CD8-positive, alpha-beta memory T cell (primary cell): ENCODE results near the gene RPGR. TPM values are rescaled to one million over a fixed set of nuclear protein-coding genes. Genes with fewer than 3 reads are reported as not detected.
A peak's percentile ranks its signal among the peaks of the same experiment; 100 is the strongest.

Source experiments
- CTCF ChIA-PET: fragments of 350-600 bp; sonication (Branson Sonifier 250); formaldehyde crosslinking; loops from one replicate; lab custom pipeline; 2021; ENCODE audit warnings: antibody characterized with exemption; lab: Charles Lee
- POLR2A ChIA-PET: fragments of 350-600 bp; sonication (Branson Sonifier 250); formaldehyde crosslinking; loops from one replicate; lab custom pipeline; 2021; ENCODE audit warnings: antibody characterized with exemption; lab: Charles Lee
- DNase-seq, 5 donors: peaks; one replicate each; pipeline versions ENCODE4 v3.0.0 to v3.0.0-alpha.2; 2020 to 2022; ENCODE audit warnings: mixed read lengths in 1 of 5
- H3K27ac ChIP-seq: one replicate; pipeline ENCODE4 v1.7.0; 2013; ENCODE audit warnings: low read depth, mild to moderate bottlenecking, low read length, moderate library complexity
- H3K27me3 ChIP-seq: 2 replicates; pipeline ENCODE4 v1.7.0; 2013; ENCODE audit warnings: low read length, mild to moderate bottlenecking; ENCODE audit not compliant: insufficient read depth, poor library complexity, severe bottlenecking
- H3K36me3 ChIP-seq: 2 replicates; pipeline ENCODE4 v1.7.0; 2013; ENCODE audit warnings: mild to moderate bottlenecking, low read length, moderate library complexity; ENCODE audit not compliant: insufficient read depth
- H3K4me1 ChIP-seq: 2 replicates; pipeline ENCODE4 v1.7.0; 2013; ENCODE audit warnings: mild to moderate bottlenecking, low read length, moderate library complexity; ENCODE audit not compliant: insufficient read depth
- H3K4me3 ChIP-seq: 2 replicates; pipeline ENCODE4 v1.7.0; 2013; ENCODE audit warnings: mild to moderate bottlenecking, low read length
- H3K9me3 ChIP-seq: 2 replicates; pipeline ENCODE4 v1.7.0; 2013; ENCODE audit warnings: mild to moderate bottlenecking, low read length
- H3K27ac Mint-ChIP-seq, 8 donors: one replicate each; pipeline ENCODE4 v1.8.0; 2020 to 2021; ENCODE audit warnings: mixed read lengths in 8 of 8, mild to moderate bottlenecking in 6 of 8, inconsistent platforms in 3 of 8, moderate library complexity in 3 of 8
- H3K27me3 Mint-ChIP-seq, 2 donors: one replicate each; pipeline ENCODE4 v1.8.0; 2020 to 2021; ENCODE audit warnings: mixed read lengths in 2 of 2, mild to moderate bottlenecking in 1 of 2, moderate library complexity in 1 of 2
- H3K36me3 Mint-ChIP-seq, 3 donors: one replicate each; pipeline ENCODE4 v1.8.0; 2020 to 2021; ENCODE audit warnings: mixed read lengths in 3 of 3, inconsistent platforms in 1 of 3, mild to moderate bottlenecking in 1 of 3
- H3K4me1 Mint-ChIP-seq, 3 donors: one replicate each; pipeline ENCODE4 v1.8.0; 2020 to 2021; ENCODE audit warnings: mixed read lengths in 3 of 3, inconsistent platforms in 1 of 3, mild to moderate bottlenecking in 1 of 3
- H3K4me3 Mint-ChIP-seq, 7 donors: one replicate each; pipeline ENCODE4 v1.8.0; 2020 to 2021; ENCODE audit warnings: mixed read lengths in 7 of 7, mild to moderate bottlenecking in 6 of 7, moderate library complexity in 4 of 7, inconsistent platforms in 2 of 7
- H3K9me3 Mint-ChIP-seq, 5 donors: one replicate each; pipeline ENCODE4 v1.8.0; 2020 to 2022; ENCODE audit warnings: mixed read lengths in 5 of 5, mild to moderate bottlenecking in 3 of 5, moderate library complexity in 2 of 5, inconsistent platforms in 1 of 5
- polyA plus RNA-seq: library from polyadenylated mRNA; unstranded; fragments of 300-500 nt; fragmentation: Illumina TruSeq; gene quantifications from one replicate; pipeline ENCODE4 v1.2.3, GENCODE V29; 2021
- total RNA-seq, 2 experiments: library from RNA; stranded (reverse); gene quantifications; one replicate each; pipeline ENCODE4 v1.2.3, GENCODE V29; 2021

The RPGR gene
- total and polyA plus RNA-seq, 3 experiments from 2014 or later = 7.1 to 11.1 (median 8.5) TPM

DNA sequence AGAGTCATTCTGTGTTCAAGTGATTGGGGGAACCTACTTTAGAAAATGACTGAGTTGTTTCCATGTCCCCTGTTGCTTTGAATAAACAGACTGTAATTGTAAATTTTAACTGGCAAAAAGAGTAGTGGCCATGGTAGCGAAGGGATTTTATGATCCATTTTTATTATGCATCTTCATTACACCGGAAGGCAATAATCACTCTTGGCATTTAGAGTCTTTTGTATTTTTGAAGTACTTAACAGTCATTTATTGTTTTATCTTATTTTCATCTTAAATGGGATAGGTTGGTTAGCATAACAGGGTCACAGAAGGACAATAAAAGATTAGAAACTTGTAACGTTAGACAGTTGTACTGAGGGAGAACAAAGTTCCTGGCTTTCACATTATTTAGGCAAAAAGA lies 14.1 kb upstream of the RPGR start:
- POLR2A ChIA-PET = no interaction called here
- H3K27me3 ChIP-seq = no peaks in the 10 kb centered on the region
- no peaks in the 10 kb centered on the region for H3K9me3 ChIP-seq
- H3K27ac Mint-ChIP-seq = no peak overlapping the region
- no peaks in the 10 kb centered on the region for H3K36me3 Mint-ChIP-seq
- H3K9me3 Mint-ChIP-seq = peaks cover 0 to 4% (median 0%) of the 10 kb centered on the region in 5 donors
- peaks cover 10 to 11% of the 10 kb centered on the region in 2 donors for H3K27me3 Mint-ChIP-seq
- DNase-seq = no peak
- no peak overlapping the region for H3K4me3 ChIP-seq
- H3K4me1 Mint-ChIP-seq = no peaks in the 10 kb centered on the region
- no peaks in the 10 kb centered on the region for H3K36me3 ChIP-seq
- H3K27ac ChIP-seq = no peak overlapping the region
- no peak overlapping the region for H3K4me3 Mint-ChIP-seq
- CTCF ChIA-PET = no interaction called here
- no peaks in the 10 kb centered on the region for H3K4me1 ChIP-seq

DNA sequence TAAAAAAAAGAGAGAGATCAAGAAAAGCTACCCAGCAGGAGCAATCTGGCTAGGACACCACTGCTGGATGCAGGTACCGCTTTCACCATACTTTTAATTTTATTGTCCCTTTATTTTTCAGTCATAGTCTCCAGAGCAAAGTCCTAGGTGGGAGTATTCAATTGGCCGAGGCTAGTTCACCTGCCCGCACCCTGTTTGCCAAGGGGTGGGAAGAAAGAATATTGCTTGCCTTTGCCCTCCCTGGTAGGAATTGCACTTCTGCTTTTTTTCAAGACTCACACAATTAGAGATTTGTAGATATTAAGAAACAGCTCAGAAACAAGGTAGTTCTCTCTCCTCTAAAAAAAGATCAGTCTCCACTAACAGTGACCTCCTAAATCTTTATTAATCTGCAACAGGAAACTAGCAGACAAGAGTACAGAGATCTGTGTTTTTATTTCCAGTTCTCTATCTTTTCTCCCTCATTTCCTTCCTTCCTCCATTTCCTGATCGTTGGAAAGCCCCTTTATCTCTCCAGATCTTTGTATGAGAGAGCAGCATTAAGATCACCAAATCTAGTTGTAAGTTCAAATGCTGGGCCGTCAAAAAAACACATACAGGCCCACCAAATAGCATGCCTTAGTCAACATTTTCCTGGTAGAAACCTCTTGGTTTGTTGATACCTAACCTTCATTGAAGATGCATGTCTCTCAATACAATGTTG lies 9.4 kb upstream of the RPGR start:
- ChIA-PET POLR2A (no interaction called here), CTCF (interaction anchor here (1.1 kb wide), 1 partner anchor 9 kb away, joined by 6 read pairs; the partner anchor contains the start of gene RPGR)
- no peak overlapping the region for H3K4me3 ChIP-seq
- DNase-seq = no peak
- Mint-ChIP-seq H3K27me3 (peaks cover 8 to 12% of the 10 kb centered on the region in 2 donors), H3K36me3 (no peaks in the 10 kb centered on the region), H3K27ac (peak overlapping the region in 1 of 8 donors; percentile 71), H3K9me3 (peaks cover 0 to 4% (median 0%) of the 10 kb centered on the region in 5 donors), H3K4me1 (no peaks in the 10 kb centered on the region), H3K4me3 (no peak overlapping the region)
- no peaks in the 10 kb centered on the region for H3K4me1 ChIP-seq
- H3K27ac ChIP-seq = no peak overlapping the region
- H3K27me3 ChIP-seq = no peaks in the 10 kb centered on the region
- no peaks in the 10 kb centered on the region for H3K9me3 ChIP-seq
- H3K36me3 ChIP-seq = no peaks in the 10 kb centered on the region

DNA sequence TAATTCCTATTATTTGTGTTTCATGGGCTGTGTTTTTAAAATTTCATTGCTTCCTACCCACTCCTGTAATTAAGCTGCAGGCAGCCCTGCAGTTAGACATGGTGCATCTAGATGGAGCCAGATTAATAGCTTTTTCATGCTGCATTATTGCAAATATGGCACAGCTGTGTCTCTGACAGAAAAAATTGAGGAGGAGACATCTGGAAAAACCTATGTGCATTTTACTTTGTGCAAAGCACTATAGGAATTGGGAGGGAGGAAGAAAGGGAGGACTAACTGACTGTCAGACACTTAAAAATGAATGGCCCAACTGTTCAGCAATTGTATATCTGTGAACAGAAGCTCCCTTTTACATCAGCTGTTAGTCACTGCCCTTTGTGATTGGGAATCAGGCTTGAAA lies 8.1 kb upstream of the RPGR start:
- POLR2A ChIA-PET = interaction anchor here (0.6 kb wide), 1 partner anchor 1423 kb away, joined by 3 read pairs; no protein-coding TSS in a partner anchor
- peaks cover 5 to 6% of the 10 kb centered on the region in 2 donors for H3K27me3 Mint-ChIP-seq

GRCh38 chrX:38332505-38332904 lies 5.2 kb upstream of the RPGR start:
- ChIA-PET POLR2A (no interaction called here), CTCF (no interaction called here)
- Histone ChIP-seq H3K9me3 (no peaks in the 10 kb centered on the region), H3K4me3 (no peak overlapping the region), H3K4me1 (peaks cover 5% of the 10 kb centered on the region), H3K27me3 (no peaks in the 10 kb centered on the region), H3K36me3 (no peaks in the 10 kb centered on the region), H3K27ac (no peak overlapping the region)
- Mint-ChIP-seq H3K27me3 (peaks cover 5 to 6% of the 10 kb centered on the region in 2 donors), H3K9me3 (peaks cover 0 to 2% (median 0%) of the 10 kb centered on the region in 5 donors), H3K27ac (no peak overlapping the region), H3K36me3 (no peaks in the 10 kb centered on the region), H3K4me3 (no peak overlapping the region), H3K4me1 (peaks cover 10 to 16% (median 13%) of the 10 kb centered on the region in 3 donors)
- DNase-seq = no peak

More for the DNA sequence above, 8.1 kb upstream of the RPGR start:
- Histone ChIP-seq H3K4me1 (no peaks in the 10 kb centered on the region), H3K4me3 (no peak overlapping the region), H3K27ac (no peak overlapping the region), H3K9me3 (no peaks in the 10 kb centered on the region), H3K27me3 (no peaks in the 10 kb centered on the region), H3K36me3 (no peaks in the 10 kb centered on the region)
- Mint-ChIP-seq H3K4me1 (no peaks in the 10 kb centered on the region), H3K4me3 (no peak overlapping the region), H3K9me3 (peaks cover 0 to 2% (median 0%) of the 10 kb centered on the region in 5 donors), H3K36me3 (no peaks in the 10 kb centered on the region), H3K27ac (no peak overlapping the region)
- CTCF ChIA-PET = no interaction called here
- no peak for DNase-seq

DNA sequence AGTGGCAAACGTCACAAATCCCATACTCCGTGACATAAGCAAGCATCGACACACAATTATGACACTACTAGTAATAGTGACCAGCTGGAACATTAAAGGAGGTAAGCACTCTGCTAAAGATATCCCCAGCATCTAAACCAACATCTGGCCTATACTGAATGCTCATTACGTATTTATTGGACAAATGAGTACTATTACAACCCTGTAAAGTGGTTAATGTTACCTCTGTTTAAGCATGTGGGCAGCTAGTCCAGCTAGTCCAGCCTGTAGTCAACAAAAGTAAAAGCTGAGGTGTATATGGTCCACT lies 419 bp upstream of the RPGR start:
- Histone ChIP-seq H3K27ac (peak overlapping the region; percentile 61), H3K4me3 (peak overlapping the region; percentile 29), H3K27me3 (no peaks in the 10 kb centered on the region), H3K4me1 (peaks cover 5% of the 10 kb centered on the region), H3K36me3 (no peaks in the 10 kb centered on the region), H3K9me3 (no peaks in the 10 kb centered on the region)
- POLR2A ChIA-PET = no interaction called here
- Mint-ChIP-seq H3K27ac (peak overlapping the region; percentile 95 to 98 (median 97)), H3K4me3 (peak overlapping the region; percentile 89 to 98 (median 94)), H3K27me3 (peaks cover 0 to 4% of the 10 kb centered on the region in 2 donors), H3K36me3 (peaks cover 0 to 5% (median 0%) of the 10 kb centered on the region in 3 donors), H3K9me3 (peaks cover 0 to 2% (median 0%) of the 10 kb centered on the region in 5 donors), H3K4me1 (peaks cover 20 to 42% (median 29%) of the 10 kb centered on the region in 3 donors)
- CTCF ChIA-PET = interaction anchor here (0.9 to 1.8 kb wide), 6 partner anchors 9 to 481 kb away, joined by 3 to 6 read pairs (median 5); no protein-coding TSS in a partner anchor
- DNase-seq = no peak

GRCh38 chrX:38326086-38326485 lies 1.2 kb downstream of the RPGR start:
- Mint-ChIP-seq H3K4me3 (peak overlapping the region; percentile 89 to 98 (median 94)), H3K27me3 (peaks cover 0 to 4% of the 10 kb centered on the region in 2 donors), H3K27ac (peak overlapping the region in 7 of 8 donors; percentile 9 to 98 (median 90)), H3K9me3 (peaks cover 0 to 2% (median 0%) of the 10 kb centered on the region in 5 donors), H3K36me3 (peaks cover 0 to 10% (median 0%) of the 10 kb centered on the region in 3 donors), H3K4me1 (peaks cover 20 to 42% (median 29%) of the 10 kb centered on the region in 3 donors)
- Histone ChIP-seq H3K9me3 (no peaks in the 10 kb centered on the region), H3K4me1 (peaks cover 5% of the 10 kb centered on the region), H3K27ac (no peak overlapping the region), H3K27me3 (no peaks in the 10 kb centered on the region), H3K4me3 (peak overlapping the region; percentile 69), H3K36me3 (no peaks in the 10 kb centered on the region)
- ChIA-PET CTCF (interaction anchor here (1.8 kb wide), 1 partner anchor 18 kb away, joined by 6 read pairs; no protein-coding TSS in a partner anchor), POLR2A (no interaction called here)
- DNase-seq = no peak

DNA sequence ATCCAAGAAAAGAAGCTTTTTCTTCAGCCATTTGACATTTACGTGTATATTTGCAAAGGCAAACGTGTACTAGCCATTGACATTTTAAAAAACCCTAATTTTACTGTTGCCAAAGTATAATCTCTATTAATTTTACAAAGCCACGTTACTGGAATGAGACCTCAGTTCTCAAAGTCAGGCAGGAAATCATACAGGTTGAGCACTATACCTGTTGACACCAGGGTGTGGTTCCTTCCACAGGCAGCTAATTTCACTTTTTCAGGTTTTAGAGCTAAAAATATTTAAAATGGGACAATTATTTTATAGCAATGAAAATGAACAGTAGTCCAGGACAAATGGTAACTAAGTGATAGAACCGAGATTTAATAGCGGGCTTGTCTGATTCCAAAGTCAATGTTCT lies 6.5 kb downstream of the RPGR start:
- H3K36me3 ChIP-seq = no peaks in the 10 kb centered on the region
- Mint-ChIP-seq H3K27ac (no peak overlapping the region), H3K4me1 (peaks cover 4 to 13% (median 6%) of the 10 kb centered on the region in 3 donors), H3K9me3 (no peaks in the 10 kb centered on the region), H3K36me3 (peaks cover 0 to 29% (median 3%) of the 10 kb centered on the region in 3 donors), H3K27me3 (peaks cover 0 to 2% of the 10 kb centered on the region in 2 donors), H3K4me3 (no peak overlapping the region)
- H3K4me1 ChIP-seq = no peaks in the 10 kb centered on the region
- no peak overlapping the region for H3K27ac ChIP-seq
- no peaks in the 10 kb centered on the region for H3K27me3 ChIP-seq
- POLR2A ChIA-PET = no interaction called here
- DNase-seq = no peak
- H3K4me3 ChIP-seq = no peak overlapping the region
- no peaks in the 10 kb centered on the region for H3K9me3 ChIP-seq
- CTCF ChIA-PET = no interaction called here

DNA sequence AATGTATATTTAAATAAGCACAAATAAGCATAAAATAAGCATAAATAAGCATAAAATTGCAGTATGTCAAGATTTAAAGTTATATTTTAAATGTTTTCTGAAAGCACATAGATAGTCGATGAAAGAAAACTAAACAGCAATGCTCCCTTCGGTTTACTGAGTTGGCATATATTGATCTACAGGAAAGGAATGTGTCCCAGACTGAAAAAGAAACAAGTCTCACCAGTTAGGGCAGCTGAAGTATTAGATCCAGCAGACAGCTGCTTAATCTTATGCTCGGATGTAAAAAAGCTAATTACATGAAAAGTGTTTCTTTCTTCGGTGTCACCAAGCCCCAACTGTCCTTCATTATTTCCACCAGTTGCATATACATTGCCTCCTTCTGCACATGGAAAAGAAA lies 8.7 kb downstream of the RPGR start:
- Histone ChIP-seq H3K36me3 (no peaks in the 10 kb centered on the region), H3K4me1 (no peaks in the 10 kb centered on the region), H3K27ac (no peak overlapping the region), H3K27me3 (no peaks in the 10 kb centered on the region), H3K9me3 (no peaks in the 10 kb centered on the region), H3K4me3 (no peak overlapping the region)
- Mint-ChIP-seq H3K36me3 (peaks cover 3 to 39% (median 6%) of the 10 kb centered on the region in 3 donors), H3K4me1 (peaks cover 0 to 3% (median 0%) of the 10 kb centered on the region in 3 donors), H3K9me3 (no peaks in the 10 kb centered on the region), H3K4me3 (no peak overlapping the region), H3K27me3 (no peaks in the 10 kb centered on the region), H3K27ac (no peak overlapping the region)
- DNase-seq = no peak
- ChIA-PET POLR2A (no interaction called here), CTCF (no interaction called here)
